CD4-positive, alpha-beta T cell treated with Interleukin-4 for 4 hours (primary cell): ENCODE data around the gene MED25.
"Not testable (repeated sequence)": the region's sequence is repeated elsewhere in the genome, so short reads cannot be mapped to it uniquely, and the experiment has no call there.

ENCODE experiments used
- DNase-seq: peaks from one replicate; pipeline ENCODE4 v3.0.0-alpha.2; 2020

Gene MED25

DNA sequence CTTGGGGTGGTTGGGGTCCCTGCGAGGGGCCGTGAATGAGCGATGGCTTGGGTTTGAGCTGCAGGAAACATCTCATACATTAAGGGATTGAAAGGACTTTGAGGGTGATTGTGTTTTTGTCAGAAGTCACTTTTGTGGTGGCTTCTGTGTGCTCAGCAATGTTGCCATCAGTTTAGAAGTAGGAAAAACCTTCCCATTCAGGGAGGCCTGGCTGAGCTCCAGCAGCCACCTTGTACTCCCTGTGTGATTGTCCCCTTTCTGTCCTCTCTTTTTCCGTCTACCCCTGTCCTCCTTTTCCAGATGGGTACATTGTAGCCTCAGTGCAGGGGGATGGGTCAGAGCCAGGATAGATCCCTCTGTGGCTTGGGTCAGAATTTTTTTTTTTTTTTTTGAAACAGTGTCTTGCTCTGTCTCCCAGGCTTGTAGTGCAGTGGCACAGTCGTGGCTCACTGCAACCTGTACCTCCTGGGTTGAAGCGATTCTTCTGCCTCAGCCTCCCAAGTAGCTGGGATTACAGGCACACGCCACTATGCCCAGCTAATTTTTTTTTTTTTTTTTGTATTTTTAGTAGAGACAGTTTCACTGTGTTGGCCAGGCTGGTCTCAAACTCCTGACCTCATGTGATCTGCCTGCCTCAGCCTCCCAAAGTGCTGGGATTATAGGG is 1.5 kb downstream of the MED25 start:
- DNase-seq = not testable (repeated sequence)

DNA sequence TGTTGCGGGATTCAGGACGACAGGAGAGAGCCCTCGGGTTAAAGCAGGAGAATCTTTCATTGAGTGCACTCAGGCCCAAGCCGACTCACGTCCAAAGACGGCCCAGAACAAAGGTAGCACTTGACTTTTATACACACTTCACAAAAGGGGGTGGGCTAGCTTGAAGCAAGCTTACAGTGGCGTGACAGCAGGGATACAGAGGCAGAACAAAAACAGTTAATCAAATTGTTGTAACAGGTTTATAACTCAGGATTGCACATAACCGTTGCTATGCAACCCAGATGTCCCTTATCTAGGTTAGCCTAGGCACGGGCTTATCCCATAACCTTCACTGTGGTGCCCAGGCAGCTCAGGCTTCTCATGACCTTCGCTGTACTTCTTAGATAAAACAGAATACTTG is 2.0 kb downstream of the MED25 start:
- no peak for DNase-seq

DNA sequence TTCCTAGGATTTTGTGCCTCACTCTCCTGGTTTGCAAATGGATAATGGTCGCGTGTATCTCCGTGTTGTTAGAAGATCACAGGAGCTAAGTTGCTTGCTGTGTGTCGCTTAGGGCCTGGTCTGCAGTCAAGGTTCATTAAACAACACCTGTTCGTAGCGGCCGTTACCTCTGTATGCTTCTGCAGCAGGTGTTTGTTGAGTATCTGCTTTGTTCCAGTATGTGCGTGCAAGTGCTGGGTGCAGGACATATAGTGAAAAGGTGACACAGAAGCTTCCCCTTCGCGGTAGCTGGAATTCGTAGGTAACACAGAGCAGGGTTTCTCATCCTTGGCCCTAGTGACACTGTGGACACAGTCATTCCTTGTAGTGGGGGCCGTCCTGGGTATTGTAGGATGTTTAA is 5.4 kb downstream of the MED25 start:
- no peak for DNase-seq

DNA sequence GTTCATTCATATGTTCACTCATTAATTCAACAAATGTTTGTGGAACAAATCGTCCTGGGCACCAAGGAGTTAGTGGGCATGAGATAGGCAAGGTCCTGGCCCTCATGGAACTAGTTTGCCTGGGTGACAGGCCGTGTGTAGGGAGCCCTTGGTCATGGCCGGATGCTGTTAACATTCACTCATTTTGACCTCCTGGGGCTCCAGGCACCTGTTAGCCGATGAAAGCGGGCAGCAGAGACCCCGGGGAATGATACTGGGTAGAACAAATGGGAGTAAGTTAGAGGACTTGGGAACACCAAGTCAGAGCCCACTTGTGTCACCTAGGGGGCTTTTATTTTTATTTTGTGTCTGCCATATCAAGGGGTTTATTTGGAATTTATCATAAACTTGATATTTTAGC is 6.6 kb downstream of the MED25 start:
- no peak for DNase-seq

DNA sequence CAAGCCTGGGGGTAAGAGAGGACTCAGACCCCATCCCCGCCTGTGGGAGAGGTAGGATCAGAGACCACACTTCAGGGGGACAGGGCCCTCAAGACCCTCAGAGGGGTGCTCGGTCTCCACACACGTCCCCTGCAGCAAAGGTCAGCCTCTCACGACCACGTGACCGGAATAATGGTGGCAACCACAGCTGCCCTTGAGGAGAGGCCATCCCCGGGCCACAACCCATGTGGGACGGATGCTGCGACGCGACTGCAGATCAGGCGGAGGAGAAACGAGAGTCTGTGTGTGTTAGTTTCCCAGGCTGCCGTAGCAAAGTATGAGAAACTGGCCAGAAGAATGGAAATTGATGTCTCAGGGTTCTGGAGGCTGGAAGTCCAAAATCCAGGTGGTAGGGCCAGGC is 8.9 kb downstream of the MED25 start:
- no peak for DNase-seq

DNA sequence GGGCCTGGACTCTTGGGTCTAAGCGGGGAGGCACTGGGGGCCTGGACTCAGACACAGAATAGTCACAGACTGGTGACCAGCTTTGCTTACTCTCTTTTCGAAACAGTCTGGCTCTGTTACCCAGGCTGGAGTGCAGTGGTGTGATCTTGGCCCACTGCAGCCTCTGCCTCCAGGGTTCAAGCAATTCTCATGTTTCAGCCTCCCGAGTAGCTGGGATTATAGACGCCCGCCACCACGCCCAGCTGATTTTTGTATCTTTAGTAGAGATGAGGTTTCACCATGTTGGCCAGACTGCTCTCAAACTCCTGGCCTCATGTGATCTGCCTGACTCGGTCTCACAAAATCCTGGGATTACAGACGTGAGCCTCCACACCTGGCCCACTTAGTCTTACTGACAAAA is 11.1 kb downstream of the MED25 start:
- no peak for DNase-seq

DNA sequence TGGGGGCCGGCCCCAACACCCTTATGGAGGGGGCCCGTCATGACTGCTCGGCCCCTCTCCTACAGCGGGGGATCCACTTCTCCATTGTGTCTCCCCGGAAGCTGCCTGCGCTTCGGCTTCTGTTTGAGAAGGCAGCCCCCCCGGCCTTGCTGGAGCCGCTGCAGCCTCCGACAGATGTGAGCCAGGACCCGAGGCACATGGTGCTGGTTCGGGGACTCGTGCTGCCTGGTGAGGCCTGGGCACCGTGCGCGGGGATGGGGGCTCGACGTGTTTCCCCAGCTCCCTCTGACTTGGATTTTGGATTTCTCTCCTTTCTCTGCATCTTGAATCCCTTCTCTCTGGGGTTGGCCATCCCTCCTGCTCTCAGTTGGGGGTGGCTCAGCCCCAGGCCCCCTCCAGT is 11.6 kb downstream of the MED25 start:
- DNase-seq = no peak

DNA sequence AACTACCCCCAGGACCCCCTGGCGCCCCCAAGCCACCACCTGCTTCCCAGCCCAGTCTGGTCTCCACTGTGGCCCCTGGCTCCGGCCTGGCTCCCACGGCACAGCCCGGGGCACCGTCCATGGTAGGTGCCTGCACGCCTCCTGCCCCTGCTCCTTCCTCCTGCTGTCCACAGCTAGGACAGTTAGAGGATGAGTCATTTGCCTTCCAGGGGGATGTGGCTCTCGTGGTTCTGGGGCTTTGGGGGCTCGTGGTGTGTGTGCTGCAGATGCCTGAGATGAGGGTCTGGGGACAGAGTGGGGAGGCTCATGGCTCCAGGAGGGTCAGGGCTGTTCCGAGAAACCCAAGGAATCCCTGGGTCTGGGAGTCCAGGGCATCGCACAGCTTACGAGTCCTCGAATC is 12.7 kb downstream of the MED25 start:
- DNase-seq = no peak

DNA sequence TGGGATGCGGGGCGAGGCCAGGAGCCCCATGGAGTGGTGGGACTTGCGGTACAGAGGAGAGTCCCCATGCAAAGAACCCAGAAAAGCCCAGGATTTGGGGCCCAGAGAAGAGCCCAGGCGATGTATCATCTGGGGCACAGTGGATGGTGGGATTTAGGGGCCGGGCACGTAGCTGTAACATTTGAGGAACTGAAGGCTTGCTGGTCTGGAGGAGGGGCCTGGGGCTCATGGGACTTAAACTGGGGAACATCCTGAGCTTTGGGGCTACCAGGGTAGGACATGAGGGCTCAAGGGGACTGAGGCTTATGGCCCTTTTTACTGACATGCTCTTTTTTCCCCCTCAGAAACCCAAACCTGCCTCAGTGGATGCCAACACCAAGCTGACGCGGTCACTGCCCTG is 13.5 kb downstream of the MED25 start:
- no peak for DNase-seq

DNA sequence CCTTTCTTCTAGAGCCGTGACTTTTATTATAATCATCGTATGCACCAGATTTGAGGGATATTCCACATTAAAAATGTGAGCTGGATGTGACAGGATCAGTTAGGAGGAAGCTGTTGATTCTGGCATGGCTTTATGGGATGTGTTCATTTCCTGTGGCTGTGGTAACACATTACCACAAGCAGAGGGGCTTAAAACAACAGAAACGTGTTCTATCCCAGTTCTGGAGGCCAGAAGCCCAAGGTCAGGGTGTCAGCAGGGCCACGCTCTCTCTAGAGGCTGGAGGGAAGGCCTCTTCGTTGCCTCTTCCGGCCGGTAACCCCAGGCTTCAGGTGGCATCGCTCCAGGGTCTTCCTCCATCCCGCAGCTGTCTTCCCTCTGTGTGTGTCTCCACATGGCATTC is 14.5 kb downstream of the MED25 start:
- no peak for DNase-seq

DNA sequence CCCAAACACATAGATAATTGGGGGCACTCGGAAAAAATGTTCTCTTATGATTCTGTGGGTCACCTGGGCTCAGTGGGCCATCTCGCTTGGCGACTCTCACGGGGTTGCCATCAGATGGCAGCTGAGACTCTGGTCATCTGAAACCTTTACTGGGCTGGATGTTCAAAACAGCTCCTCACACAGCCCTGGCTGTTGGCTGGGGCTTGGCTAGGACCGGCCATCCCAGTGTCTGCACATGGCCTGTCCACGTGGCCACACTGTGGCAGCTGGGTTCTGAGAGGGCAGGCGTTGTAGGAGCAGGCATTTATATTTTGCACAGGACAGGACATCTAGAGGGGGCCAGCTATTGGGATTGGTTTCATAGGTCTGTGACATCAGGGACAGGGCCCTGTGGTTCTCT is 15.5 kb downstream of the MED25 start:
- DNase-seq = no peak

DNA sequence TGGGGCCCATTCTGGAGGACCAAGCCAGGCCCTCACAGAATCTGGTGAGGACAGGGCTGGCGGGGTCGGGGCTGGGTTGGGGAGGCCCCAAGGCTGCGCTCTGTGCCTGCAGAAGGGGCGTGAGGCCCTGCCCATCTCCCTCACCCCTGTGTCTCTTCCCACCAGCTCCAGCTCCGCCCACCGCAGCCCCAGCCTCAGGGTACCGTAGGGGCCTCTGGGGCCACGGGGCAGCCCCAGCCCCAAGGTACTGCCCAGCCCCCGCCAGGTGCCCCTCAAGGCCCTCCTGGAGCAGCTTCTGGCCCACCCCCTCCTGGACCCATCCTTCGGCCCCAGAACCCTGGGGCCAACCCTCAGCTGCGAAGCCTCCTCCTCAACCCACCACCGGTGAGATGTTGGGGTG is 17.5 kb downstream of the MED25 start:
- DNase-seq = no peak

DNA sequence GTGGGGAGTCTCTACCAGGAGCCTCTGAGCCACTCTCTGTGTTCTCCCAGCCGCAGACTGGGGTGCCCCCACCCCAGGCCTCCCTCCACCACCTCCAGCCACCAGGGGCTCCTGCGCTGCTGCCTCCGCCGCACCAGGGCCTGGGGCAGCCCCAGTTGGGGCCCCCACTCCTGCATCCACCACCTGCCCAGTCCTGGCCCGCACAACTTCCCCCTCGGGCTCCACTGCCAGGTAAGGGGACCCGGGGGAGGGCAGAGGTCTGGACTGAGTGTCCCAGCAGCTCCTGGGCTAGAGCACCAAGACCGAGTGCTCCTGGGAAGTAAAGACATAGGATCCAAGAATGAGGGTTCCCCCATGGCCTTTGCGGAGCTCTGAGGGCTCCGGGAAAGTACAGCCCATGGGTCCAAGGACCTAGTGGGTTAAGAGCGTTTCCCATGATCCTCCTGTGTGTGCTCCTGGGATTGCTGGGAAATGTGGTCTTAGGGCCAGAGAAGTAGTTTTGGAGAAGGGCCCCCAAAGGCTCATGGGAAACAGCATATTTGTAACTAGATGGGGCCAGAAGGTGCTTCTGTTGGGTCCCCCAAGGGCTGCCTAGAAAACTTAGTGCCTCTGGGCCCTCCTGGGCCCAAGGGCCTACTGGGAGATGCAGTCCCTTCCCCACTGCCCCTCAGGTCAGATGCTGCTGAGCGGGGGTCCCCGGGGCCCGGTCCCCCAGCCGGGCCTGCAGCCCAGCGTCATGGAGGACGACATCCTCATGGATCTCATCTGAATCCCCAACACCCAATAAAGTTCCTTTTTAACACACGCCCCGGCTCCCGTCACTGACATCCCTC is 18.3 kb downstream of the MED25 start:
- no peak for DNase-seq

DNA sequence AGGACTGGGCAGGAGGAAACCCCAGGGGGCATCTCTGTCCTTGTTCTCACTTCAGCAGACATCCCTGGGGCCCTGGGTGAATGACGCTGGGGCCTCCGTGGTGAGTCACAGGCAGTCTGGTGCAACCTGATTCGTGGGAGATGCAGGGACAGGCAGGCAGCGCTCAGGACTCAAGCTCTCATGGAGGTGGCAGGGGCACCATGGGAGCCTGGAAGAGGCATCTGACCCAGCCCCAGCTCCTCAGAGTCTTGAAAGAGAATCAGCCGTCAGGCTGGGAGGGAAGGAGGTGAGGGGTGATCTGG is 18.9 kb downstream of the MED25 start:
- DNase-seq = no peak

DNA sequence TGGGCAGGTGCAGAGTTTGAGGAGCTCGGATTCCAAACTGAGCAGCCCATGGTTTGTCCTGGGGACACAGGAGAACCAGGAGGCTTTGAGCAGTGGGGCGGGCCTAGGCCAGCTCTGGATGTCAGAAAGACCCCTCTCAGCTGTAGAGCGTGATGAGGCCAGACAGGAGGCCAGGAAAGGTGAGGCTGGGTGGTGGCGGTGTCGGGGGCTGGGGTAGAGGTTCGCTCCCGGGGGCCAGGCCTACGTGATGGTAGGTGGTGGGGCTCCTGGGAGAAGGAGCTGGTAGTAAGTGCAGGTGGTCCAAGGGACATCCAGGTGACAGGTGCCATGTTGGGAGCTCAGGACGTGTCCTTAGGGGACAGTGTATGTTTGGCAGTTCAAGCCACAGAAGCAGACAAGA is 19.3 kb downstream of the MED25 start:
- DNase-seq = no peak

DNA sequence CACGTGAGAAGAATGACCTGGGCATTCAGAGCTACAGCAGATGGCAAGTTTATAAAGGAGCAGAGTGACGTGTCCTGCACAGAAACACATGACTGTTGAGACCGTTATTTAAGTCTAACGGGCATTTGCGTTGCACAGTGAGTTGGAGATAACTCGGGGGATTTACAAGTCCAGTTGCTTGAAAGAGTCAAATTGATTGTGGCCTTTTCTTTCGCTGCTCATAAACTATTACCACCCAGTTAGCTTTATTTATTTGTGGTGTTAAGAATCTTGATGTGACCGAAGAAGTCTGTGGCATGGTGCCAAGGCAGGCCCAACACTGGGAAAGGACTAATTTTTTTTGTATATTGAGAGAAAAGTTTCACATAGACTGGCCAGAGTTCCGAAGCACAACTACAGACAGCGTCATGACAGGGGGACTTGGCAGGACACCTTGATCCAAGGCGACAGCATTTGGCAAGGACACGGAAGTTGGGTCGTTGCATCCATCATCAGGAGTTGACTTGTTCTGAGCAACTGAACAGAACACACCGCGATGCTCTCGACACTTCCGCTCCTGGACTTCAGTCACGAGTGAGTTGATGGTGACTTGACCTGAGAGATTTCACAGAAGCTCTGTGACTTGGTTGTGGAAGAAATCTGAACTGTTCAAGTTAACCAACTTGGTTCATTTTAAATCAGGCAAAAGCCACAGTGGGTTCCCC is 20.9 kb downstream of the MED25 start:
- no peak for DNase-seq

DNA sequence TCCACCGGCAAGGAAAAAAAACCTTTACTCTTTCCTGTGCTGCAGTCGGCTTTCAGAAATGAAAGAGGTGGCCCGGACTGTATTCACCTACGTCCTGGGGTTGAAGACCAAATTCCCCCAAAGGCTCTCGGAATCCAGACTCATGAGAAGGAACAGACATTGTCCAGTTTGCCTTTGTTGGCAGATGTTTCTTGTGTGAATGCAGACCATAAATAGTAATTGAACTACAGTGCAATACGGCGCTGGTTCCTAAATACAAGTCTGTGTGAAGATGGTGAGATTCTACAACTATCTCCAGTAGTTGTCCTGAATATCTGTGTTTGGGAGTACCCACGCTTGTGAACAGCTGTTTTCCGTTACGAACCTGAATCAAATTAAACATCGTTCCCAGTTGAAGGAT is 21.6 kb downstream of the MED25 start:
- no peak for DNase-seq

DNA sequence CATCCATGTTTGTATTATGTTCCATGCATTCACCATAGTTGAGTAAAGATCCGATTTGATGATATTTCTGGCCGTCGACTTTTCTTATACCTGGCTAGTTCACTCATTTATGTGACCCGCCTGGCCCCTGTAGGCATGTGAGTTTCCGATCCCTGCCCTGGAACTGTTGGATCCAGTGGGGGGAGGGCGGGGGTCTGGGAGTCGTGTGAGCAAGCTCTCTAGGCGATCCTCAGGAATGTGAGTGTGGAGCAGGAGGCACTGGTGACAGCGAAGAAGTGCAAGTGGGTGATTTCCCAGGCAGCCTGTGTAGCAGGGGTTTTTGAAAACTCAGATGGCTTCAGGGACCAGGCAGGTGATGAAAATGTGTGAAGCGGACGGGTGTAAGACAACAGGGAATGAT is 22.2 kb downstream of the MED25 start:
- DNase-seq = no peak

DNA sequence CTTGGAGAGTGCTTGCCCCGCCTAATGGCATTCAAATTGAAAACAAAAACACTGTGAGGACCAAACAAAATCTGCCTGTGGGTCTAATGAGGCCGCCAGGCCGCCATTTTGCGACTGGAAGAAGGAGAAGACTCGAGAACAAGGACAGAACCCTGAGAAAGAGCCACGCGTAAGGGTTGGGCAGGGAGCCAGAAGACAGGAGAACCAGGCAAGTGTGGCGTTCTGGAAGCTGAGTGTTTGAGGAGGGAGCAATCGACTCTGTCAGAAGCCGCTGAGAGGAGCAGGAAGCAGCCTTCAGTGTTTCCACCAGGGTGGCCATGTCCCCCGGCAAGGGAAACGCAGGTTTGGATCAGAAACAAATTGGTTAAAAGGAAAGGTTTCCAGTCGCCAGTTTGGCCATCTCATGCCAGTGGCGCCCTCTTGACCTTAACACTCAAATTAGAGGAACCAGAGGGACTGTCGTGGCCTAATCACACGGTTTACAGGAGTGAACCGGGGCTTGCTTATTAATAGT is 22.7 kb downstream of the MED25 start:
- DNase-seq = no peak

DNA sequence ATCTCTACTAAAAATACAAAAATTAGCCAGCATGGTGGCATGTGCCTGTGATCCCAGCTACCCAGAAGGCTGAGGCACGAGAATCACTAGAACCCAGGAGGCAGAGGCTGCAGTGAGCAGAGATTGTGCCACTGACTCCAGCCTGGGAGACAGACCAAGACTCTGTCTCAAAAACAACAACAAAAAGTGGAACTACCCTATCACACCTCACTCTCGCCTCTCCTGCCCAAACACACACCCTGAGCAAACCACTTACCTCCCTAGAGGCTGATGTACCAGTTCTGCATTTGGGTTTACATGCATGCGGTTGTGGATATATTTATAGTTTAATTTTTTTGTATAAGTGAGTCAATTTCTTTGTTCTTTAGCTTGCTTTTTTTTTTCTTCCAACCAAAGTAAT is 25.2 kb downstream of the MED25 start:
- DNase-seq = no peak

DNA sequence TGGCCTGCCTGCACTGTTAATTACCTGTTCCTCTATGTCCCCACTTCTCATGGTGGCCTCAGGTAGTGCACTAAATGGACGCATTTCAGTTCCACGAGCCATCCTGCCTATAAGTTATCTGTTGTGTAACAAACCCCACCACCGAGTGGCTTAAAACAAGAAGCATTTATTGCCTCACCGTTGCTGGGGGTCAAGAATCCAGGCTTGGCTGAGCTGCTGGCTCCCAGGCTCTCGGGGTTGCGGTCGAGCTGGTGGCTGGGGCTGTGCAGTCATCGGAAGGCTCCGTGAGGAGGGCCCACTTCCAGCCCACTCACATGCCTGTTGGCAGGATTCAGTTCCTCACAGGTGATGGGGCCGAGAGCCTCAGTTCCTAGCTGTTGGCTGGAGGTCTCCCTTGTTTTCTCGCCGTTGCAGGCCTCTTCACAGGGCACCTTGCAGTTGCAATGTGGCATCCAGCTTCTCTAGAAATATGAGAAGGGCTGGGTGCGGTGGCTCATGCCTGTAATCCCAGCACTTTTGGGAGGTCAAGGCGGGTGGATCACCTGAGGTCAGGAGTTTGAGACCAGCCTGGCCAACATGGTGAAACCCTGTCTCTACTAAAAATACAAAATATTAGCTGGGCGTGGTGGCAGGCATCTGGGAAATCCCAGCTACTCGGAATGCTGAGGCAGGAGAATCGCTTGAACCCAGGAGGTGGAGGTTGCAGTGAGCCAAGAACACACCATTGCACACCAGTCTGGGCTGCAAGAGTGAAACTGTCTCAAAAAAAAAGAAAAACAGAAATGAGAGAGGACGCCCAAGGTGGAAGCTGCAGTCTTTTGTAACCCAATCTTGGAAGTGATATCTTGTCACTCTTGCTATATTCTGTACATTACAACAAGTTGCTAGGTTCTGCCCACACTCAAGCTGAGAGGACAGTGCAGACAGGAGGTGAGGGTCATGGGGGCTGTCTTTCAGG is 26.3 kb downstream of the MED25 start:
- no peak for DNase-seq

DNA sequence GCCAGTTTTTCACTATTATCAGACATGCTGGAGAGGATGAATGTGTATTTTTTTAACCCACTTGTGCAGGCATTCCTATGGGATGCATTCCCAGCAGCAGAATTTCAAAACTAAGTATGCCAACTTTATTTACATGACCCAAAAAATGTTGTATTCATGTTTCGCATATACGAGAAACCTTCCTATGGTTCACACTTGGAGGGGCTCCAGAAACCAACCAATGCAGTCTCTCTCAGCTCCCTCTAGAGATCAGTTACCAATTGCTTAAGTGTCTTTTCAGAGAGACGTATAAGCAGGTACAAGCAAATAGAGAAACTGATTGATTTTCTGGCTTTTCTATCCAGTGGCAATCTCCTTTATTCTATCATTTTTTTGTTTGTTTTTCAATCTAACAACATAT is 27.3 kb downstream of the MED25 start:
- no peak for DNase-seq

DNA sequence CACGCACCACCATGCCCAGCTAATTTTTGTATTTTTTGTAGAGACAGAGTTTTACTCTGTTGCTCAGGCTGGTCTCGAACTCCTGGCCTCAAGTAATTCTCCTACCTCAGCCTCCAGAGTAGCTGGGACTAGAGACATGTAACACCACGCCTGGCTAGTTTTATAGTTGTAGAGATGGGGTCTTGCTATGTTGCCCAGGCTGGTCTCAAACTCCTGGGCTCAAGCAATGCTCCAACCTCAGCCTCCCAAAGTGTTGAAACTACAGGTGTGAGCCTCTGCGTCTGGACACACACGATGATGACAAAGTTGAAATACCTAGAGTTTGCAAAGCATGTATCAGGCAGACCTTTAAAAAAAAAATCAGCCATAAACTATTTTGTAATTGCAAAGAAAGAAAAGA is 28.3 kb downstream of the MED25 start:
- no peak for DNase-seq
